ENCODE results near the gene ZC3H8. TPM values are rescaled to one million over a fixed set of nuclear protein-coding genes. Genes with fewer than 3 reads are reported as not detected.

The ZC3H8 gene
- total RNA-seq, 1 experiment from 2014 or later: 33.0 TPM

GRCh38 chr2:112164876-112165275 lies 90.0 kb downstream of the ZC3H8 start:
- Histone ChIP-seq H2AFZ (ENCODE audit: low read length) (no peak overlapping the region), H3K27me3 (ENCODE audit: low read length) (no peaks in the 10 kb centered on the region), H3K27ac (ENCODE audit: low read length) (no peak overlapping the region), H3K9me2 (replicated peaks; ENCODE audit: insufficient read depth, low read length) (no peaks in the 10 kb centered on the region), H4K20me1 (ENCODE audit: insufficient read depth, low read depth, low read length) (no peaks in the 10 kb centered on the region), H3K79me2 (ENCODE audit: low read length) (no peaks in the 10 kb centered on the region), H3K9ac (ENCODE audit: low read length) (no peak overlapping the region), H3K9me3 (ENCODE audit: low read length) (no peaks in the 10 kb centered on the region), H3K4me2 (ENCODE audit: low read depth, low read length, poor library complexity, severe bottlenecking) (no peak overlapping the region), H3K36me3 (ENCODE audit: insufficient read depth, low read length) (no peaks in the 10 kb centered on the region), H3K4me3 (ENCODE audit: low read length) (no peak overlapping the region), H3K4me1 (ENCODE audit: low read length) (no peaks in the 10 kb centered on the region)
- DNase-seq: no peak

GRCh38 chr2:112163541-112163981 lies 91.3 kb downstream of the ZC3H8 start:
- Histone ChIP-seq H3K9me3 (ENCODE audit: low read length) (no peaks in the 10 kb centered on the region), H3K27me3 (ENCODE audit: low read length) (no peaks in the 10 kb centered on the region), H3K4me2 (ENCODE audit: low read depth, low read length, poor library complexity, severe bottlenecking) (no peak overlapping the region), H3K27ac (ENCODE audit: low read length) (no peak overlapping the region), H3K4me1 (ENCODE audit: low read length) (no peaks in the 10 kb centered on the region; the same call in 1 of the 2 replicates), H2AFZ (ENCODE audit: low read length) (no peak overlapping the region), H3K4me3 (ENCODE audit: low read length) (no peak overlapping the region), H3K36me3 (ENCODE audit: insufficient read depth, low read length) (no peaks in the 10 kb centered on the region), H4K20me1 (ENCODE audit: insufficient read depth, low read depth, low read length) (no peaks in the 10 kb centered on the region), H3K9ac (ENCODE audit: low read length) (no peak overlapping the region), H3K79me2 (ENCODE audit: low read length) (no peaks in the 10 kb centered on the region), H3K9me2 (replicated peaks; ENCODE audit: insufficient read depth, low read length) (no peaks in the 10 kb centered on the region)
- no peak for DNase-seq

- Histone ChIP-seq H3K36me3 (ENCODE audit: insufficient read depth, low read length) (no peaks in the 10 kb centered on the region), H2AFZ (ENCODE audit: low read length) (no peak overlapping the region), H3K4me2 (ENCODE audit: low read depth, low read length, poor library complexity, severe bottlenecking) (no peak overlapping the region), H3K9ac (ENCODE audit: low read length) (no peak overlapping the region), H3K79me2 (ENCODE audit: low read length) (no peaks in the 10 kb centered on the region), H3K9me2 (replicated peaks; ENCODE audit: insufficient read depth, low read length) (no peaks in the 10 kb centered on the region), H3K9me3 (ENCODE audit: low read length) (no peaks in the 10 kb centered on the region), H3K4me3 (ENCODE audit: low read length) (no peak overlapping the region), H3K27ac (ENCODE audit: low read length) (no peak overlapping the region), H4K20me1 (ENCODE audit: insufficient read depth, low read depth, low read length) (no peaks in the 10 kb centered on the region), H3K27me3 (ENCODE audit: low read length) (no peaks in the 10 kb centered on the region), H3K4me1 (ENCODE audit: low read length) (no peaks in the 10 kb centered on the region; the same call in 1 of the 2 replicates)
- no peak for DNase-seq
These were observed 91.9 kb downstream of the ZC3H8 start for GRCh38 chr2:112162956-112163355.

GRCh38 chr2:112162341-112162740 lies 92.5 kb downstream of the ZC3H8 start:
- Histone ChIP-seq H3K4me3 (ENCODE audit: low read length) (no peak overlapping the region), H4K20me1 (ENCODE audit: insufficient read depth, low read depth, low read length) (no peaks in the 10 kb centered on the region), H3K79me2 (ENCODE audit: low read length) (no peaks in the 10 kb centered on the region), H3K27me3 (ENCODE audit: low read length) (no peaks in the 10 kb centered on the region), H3K27ac (ENCODE audit: low read length) (no peak overlapping the region), H3K4me2 (ENCODE audit: low read depth, low read length, poor library complexity, severe bottlenecking) (no peak overlapping the region), H3K9ac (ENCODE audit: low read length) (no peak overlapping the region), H3K36me3 (ENCODE audit: insufficient read depth, low read length) (no peaks in the 10 kb centered on the region), H3K9me2 (replicated peaks; ENCODE audit: insufficient read depth, low read length) (no peaks in the 10 kb centered on the region), H2AFZ (ENCODE audit: low read length) (no peak overlapping the region), H3K4me1 (ENCODE audit: low read length) (no peaks in the 10 kb centered on the region; the same call in 1 of the 2 replicates), H3K9me3 (ENCODE audit: low read length) (no peaks in the 10 kb centered on the region)
- no peak for DNase-seq

Other genes starting within 250 kb of the ZC3H8 start
- 12.8 and 25.5 TPM in 2 replicates for gene TMEM87B, start 199.8 kb downstream of the ZC3H8 start, total RNA-seq (2014; rRNA removed; shearing (Covaris generic); ENCODE audit: low replicate concordance)
- gene FBLN7, start 116.7 kb downstream of the ZC3H8 start, total RNA-seq (2014; rRNA removed; shearing (Covaris generic); ENCODE audit: low replicate concordance): 0.07 TPM in 2 replicates
- 2.9 and 3.0 TPM in 2 replicates for gene ZC3H6, start 20.6 kb upstream of the ZC3H8 start, total RNA-seq (2014; rRNA removed; shearing (Covaris generic); ENCODE audit: low replicate concordance)
- 0.07 TPM in 1 of 2 replicates, not detected in the other for gene RGPD8, start 178.6 kb upstream of the ZC3H8 start, total RNA-seq (2014; rRNA removed; shearing (Covaris generic); ENCODE audit: low replicate concordance)
- 26.1 and 30.5 TPM in 2 replicates for gene TTL, start 227.1 kb upstream of the ZC3H8 start, total RNA-seq (2014; rRNA removed; shearing (Covaris generic); ENCODE audit: low replicate concordance)